HepG2 (cell line): Measurements from ENCODE around the gene SCYL1. TPM values are rescaled to one million over a fixed set of nuclear protein-coding genes. Genes with fewer than 3 reads are reported as not detected.

ENCODE experiments used
- CEBPB ChIP-seq: IDR thresholded peaks from 2 replicates; pipeline ENCODE4 v1.6.1; 2011; ENCODE audit warnings: low read depth, low read length, improper control_type of control experiment, borderline replicate concordance
- CEBPG ChIP-seq: IDR thresholded peaks from 2 replicates; pipeline ENCODE4 v1.6.1; 2016
- ELF4 ChIP-seq: sonication (generic); formaldehyde crosslinking; IDR thresholded peaks from 2 replicates; pipeline ENCODE4 v1.5.0; 2020; ENCODE audit warnings: missing genetic modification reagents, mild to moderate bottlenecking, moderate library complexity, borderline replicate concordance
- MTA1 ChIP-seq: sonication (generic); formaldehyde crosslinking; IDR thresholded peaks from 2 replicates; pipeline ENCODE4 v1.4.0; 2020; ENCODE audit warnings: missing genetic modification reagents, mild to moderate bottlenecking, borderline replicate concordance
- PHF21A ChIP-seq: sonication (generic); formaldehyde crosslinking; IDR thresholded peaks from 2 replicates; pipeline ENCODE4 v1.5.0; 2020; ENCODE audit warnings: mild to moderate bottlenecking, missing genetic modification reagents
- SMAD1 ChIP-seq: sonication (generic); formaldehyde crosslinking; IDR thresholded peaks from 2 replicates; pipeline ENCODE4 v1.4.0; 2020; ENCODE audit warnings: missing genetic modification reagents, low read depth, mild to moderate bottlenecking, borderline replicate concordance
- SRSF9 ChIP-seq: fragments of 200-400 bp; formaldehyde crosslinking; IDR thresholded peaks from 2 replicates; pipeline ENCODE4 v1.6.1; 2018; ENCODE audit warnings: borderline replicate concordance, mild to moderate bottlenecking, low read depth, low read length; ENCODE audit not compliant: insufficient read depth, poor library complexity, severe bottlenecking
- SUZ12 ChIP-seq: fragments of 150-350 bp; IDR thresholded peaks from 2 replicates; pipeline ENCODE4 v1.6.1; 2014; ENCODE audit warnings: low read depth, low read length
- ZMAT5 ChIP-seq: sonication (generic); formaldehyde crosslinking; IDR thresholded peaks from 2 replicates; pipeline ENCODE4 v1.5.0; 2020; ENCODE audit warnings: mild to moderate bottlenecking, low read depth, missing genetic modification reagents, borderline replicate concordance
- ZNF329 ChIP-seq: sonication (generic); formaldehyde crosslinking; IDR thresholded peaks from 2 replicates; pipeline ENCODE4 v1.9.0; 2021; ENCODE audit warnings: low read depth, mild to moderate bottlenecking, missing genetic modification reagents
- ZNF574 ChIP-seq: sonication (generic); formaldehyde crosslinking; IDR thresholded peaks from 2 replicates; pipeline ENCODE4 v1.4.0; 2020; ENCODE audit warnings: missing genetic modification reagents
- ZNF577 ChIP-seq: sonication (generic); formaldehyde crosslinking; IDR thresholded peaks from 2 replicates; pipeline ENCODE4 v1.4.0; 2020; ENCODE audit warnings: mild to moderate bottlenecking, low read depth, missing genetic modification reagents, borderline replicate concordance
- ZNF670 ChIP-seq: sonication (generic); formaldehyde crosslinking; IDR thresholded peaks from 2 replicates; pipeline ENCODE4 v1.8.0; 2022; ENCODE audit warnings: mild to moderate bottlenecking, missing genetic modification reagents, borderline replicate concordance
- polyA plus RNA-seq, 8 experiments: library from polyadenylated mRNA; depleted of rRNA in 3 of 8; stranded (reverse) in 7 of 8; unstranded in 1 of 8; fragments of >200 nt; fragmentation: Illumina TruSeq in 4 of 8; extraction: Trizol in 4 of 8; gene quantifications; 2 replicates each; pipeline versions ENCODE4 v1.2.1 to v1.2.3, GENCODE V29; 2011 to 2016; ENCODE audit warnings: low read depth in 4 of 8, missing spikeins in 1 of 8, mixed read lengths in 1 of 8; ENCODE audit not compliant: insufficient read depth in 1 of 8
- total RNA-seq, 5 experiments: library from RNA; depleted of rRNA; stranded (reverse); fragments of >200 nt; fragmentation: Illumina TruSeq; extraction: Trizol; gene quantifications; 2 replicates each; pipeline ENCODE4 v1.2.3, GENCODE V29; 2016; ENCODE audit warnings: low read depth in 1 of 5
- TF ChIP-seq, protein P1 (sequence below): sonication (generic); formaldehyde crosslinking; IDR thresholded peaks from 2 replicates; pipeline ENCODE4 v1.5.1; 2020; ENCODE audit warnings: mild to moderate bottlenecking, missing genetic modification reagents, moderate library complexity
- TF ChIP-seq, protein P2 (sequence below): sonication (generic); formaldehyde crosslinking; IDR thresholded peaks from 2 replicates; pipeline ENCODE4 v1.4.0; 2020; ENCODE audit warnings: missing genetic modification reagents

Gene SCYL1
- total and polyA plus RNA-seq, 2 of the 13 experiments (the other 11 are each of a cell fraction or from before 2014, with no cell fraction given): 65.9 to 103 TPM

DNA sequence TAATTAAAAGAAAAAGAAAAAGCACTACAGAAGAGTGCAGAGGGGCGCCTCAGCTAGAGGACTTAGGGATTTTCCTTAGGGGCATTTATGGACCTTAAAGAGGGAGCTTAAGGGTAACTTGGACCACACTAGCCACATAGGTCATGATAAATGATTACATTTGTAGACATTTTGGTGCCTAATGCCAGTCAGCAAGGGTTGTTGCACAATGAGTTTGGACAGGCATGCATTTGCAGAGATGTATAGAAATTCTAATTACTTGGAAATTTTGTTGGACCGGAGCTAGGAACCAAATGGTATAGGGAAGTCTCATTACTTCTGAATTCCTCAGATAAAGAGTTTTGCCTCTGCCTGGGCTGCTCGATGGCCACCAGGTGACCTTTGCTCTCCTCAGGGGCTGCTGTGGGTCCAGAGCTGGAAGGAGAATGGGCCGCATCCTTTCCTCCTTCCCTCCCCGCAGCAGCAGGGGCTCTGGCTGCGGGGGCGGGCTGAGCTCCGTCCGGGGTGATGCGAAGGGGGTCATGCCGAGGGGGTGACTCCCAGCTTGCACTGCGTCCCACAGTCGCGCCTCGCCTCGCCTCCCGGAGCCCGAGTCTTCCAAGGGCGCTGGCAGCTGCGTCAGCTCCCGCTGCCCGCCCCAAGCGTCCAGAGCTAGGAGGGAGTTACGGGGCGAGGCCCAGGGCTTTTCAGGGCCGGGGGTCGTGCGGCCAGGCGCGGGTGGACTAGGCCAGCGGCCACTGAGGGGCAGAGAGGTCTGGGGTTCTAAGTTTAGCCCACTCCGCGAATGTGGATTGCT, 46.3 kb upstream of the SCYL1 start (continued):
- TF ChIP-seq ZNF574 (CRISPR knock-in tag): 0 out of 2 replicates have a peak, but pooled peaks have one; percentile 6
- TF ChIP-seq SRSF9: no peak
- no peak for TF ChIP-seq ZMAT5
- no peak for TF ChIP-seq SUZ12
- no peak for TF ChIP-seq ZNF670 (CRISPR knock-in tag)
- TF ChIP-seq, protein P1, sequence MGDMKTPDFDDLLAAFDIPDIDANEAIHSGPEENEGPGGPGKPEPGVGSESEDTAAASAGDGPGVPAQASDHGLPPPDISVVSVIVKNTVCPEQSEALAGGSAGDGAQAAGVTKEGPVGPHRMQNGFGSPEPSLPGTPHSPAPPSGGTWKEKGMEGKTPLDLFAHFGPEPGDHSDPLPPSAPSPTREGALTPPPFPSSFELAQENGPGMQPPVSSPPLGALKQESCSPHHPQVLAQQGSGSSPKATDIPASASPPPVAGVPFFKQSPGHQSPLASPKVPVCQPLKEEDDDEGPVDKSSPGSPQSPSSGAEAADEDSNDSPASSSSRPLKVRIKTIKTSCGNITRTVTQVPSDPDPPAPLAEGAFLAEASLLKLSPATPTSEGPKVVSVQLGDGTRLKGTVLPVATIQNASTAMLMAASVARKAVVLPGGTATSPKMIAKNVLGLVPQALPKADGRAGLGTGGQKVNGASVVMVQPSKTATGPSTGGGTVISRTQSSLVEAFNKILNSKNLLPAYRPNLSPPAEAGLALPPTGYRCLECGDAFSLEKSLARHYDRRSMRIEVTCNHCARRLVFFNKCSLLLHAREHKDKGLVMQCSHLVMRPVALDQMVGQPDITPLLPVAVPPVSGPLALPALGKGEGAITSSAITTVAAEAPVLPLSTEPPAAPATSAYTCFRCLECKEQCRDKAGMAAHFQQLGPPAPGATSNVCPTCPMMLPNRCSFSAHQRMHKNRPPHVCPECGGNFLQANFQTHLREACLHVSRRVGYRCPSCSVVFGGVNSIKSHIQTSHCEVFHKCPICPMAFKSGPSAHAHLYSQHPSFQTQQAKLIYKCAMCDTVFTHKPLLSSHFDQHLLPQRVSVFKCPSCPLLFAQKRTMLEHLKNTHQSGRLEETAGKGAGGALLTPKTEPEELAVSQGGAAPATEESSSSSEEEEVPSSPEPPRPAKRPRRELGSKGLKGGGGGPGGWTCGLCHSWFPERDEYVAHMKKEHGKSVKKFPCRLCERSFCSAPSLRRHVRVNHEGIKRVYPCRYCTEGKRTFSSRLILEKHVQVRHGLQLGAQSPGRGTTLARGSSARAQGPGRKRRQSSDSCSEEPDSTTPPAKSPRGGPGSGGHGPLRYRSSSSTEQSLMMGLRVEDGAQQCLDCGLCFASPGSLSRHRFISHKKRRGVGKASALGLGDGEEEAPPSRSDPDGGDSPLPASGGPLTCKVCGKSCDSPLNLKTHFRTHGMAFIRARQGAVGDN (CRISPR knock-in tag): peak; percentile 56
- no peak for TF ChIP-seq PHF21A (CRISPR knock-in tag)
- TF ChIP-seq CEBPG (CRISPR knock-in tag): 0 out of 2 replicates have a peak, but pooled peaks have one; percentile 12
- TF ChIP-seq SMAD1 (CRISPR knock-in tag): no peak
- TF ChIP-seq, protein P2, sequence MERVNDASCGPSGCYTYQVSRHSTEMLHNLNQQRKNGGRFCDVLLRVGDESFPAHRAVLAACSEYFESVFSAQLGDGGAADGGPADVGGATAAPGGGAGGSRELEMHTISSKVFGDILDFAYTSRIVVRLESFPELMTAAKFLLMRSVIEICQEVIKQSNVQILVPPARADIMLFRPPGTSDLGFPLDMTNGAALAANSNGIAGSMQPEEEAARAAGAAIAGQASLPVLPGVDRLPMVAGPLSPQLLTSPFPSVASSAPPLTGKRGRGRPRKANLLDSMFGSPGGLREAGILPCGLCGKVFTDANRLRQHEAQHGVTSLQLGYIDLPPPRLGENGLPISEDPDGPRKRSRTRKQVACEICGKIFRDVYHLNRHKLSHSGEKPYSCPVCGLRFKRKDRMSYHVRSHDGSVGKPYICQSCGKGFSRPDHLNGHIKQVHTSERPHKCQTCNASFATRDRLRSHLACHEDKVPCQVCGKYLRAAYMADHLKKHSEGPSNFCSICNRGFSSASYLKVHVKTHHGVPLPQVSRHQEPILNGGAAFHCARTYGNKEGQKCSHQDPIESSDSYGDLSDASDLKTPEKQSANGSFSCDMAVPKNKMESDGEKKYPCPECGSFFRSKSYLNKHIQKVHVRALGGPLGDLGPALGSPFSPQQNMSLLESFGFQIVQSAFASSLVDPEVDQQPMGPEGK (CRISPR knock-in tag): peak; percentile 12; the same call in 1 of the 2 replicates
- peak; percentile 22; the same call in 1 of the 2 replicates for TF ChIP-seq MTA1 (CRISPR knock-in tag)
- no peak for TF ChIP-seq ZNF329 (CRISPR knock-in tag)
- no peak for TF ChIP-seq ELF4
- no peak for TF ChIP-seq ZNF577
- peak; percentile 49; the same call in 1 of the 2 replicates for TF ChIP-seq CEBPB
